T47D (cell line): ENCODE data around the gene SDK1.

Experiments
- DNase-seq, 2 experiments: peaks; one replicate each; pipeline versions ENCODE4 v3.0.0 to v3.0.0-alpha.2; 2011 to 2012; ENCODE audit warnings: low read depth in 1 of 2, low spot score in 1 of 2
- JUND ChIP-seq: IDR thresholded peaks from 2 replicates; pipeline ENCODE4 v1.6.1; 2012; ENCODE audit warnings: low read depth
- in situ Hi-C: cut with HindIII; loops from 2 replicates; pipeline ENCODE4 v1.10.0; 2016; ENCODE audit warnings: low sequenced_read_pairs, low pct_unique_long_range_greater_than_20kb

Gene SDK1

GRCh38 chr7:3795781-3796180 is 494.7 kb downstream of the SDK1 start:
- DNase-seq = no peak
- no peak for TF ChIP-seq JUND
- in situ Hi-C loops = no loop called here

GRCh38 chr7:3805151-3805550 is 504.1 kb downstream of the SDK1 start:
- TF ChIP-seq JUND = no peak
- DNase-seq = no peak
- in situ Hi-C loops = no loop called here

GRCh38 chr7:3806516-3806915 is 505.5 kb downstream of the SDK1 start:
- no peak for TF ChIP-seq JUND
- DNase-seq = no peak
- in situ Hi-C loops = no loop called here

- in situ Hi-C loops = no loop called here
- TF ChIP-seq JUND = no peak
- DNase-seq = no peak
Observed at GRCh38 chr7:3807824-3808223, 506.8 kb downstream of the SDK1 start.

GRCh38 chr7:3821488-3821887 is 520.4 kb downstream of the SDK1 start:
- no peak for DNase-seq
- in situ Hi-C loops = no loop called here
- no peak for TF ChIP-seq JUND

GRCh38 chr7:3825491-3825890 is 524.4 kb downstream of the SDK1 start:
- no peak for DNase-seq
- no peak for TF ChIP-seq JUND
- in situ Hi-C loops = no loop called here

- no peak for TF ChIP-seq JUND
- DNase-seq = no peak
- in situ Hi-C loops = no loop called here
Observed at GRCh38 chr7:3832199-3832598, 531.1 kb downstream of the SDK1 start.

GRCh38 chr7:3835109-3835508 is 534.1 kb downstream of the SDK1 start:
- TF ChIP-seq JUND = no peak
- no peak for DNase-seq
- in situ Hi-C loops = no loop called here

- TF ChIP-seq JUND = no peak
- no peak for DNase-seq
- in situ Hi-C loops = no loop called here
Observed at GRCh38 chr7:3836855-3837254, 535.8 kb downstream of the SDK1 start.

- no peak for DNase-seq
- TF ChIP-seq JUND = no peak
- in situ Hi-C loops = no loop called here
Observed at GRCh38 chr7:3844540-3845151, 543.6 kb downstream of the SDK1 start.

- TF ChIP-seq JUND = no peak
- in situ Hi-C loops = no loop called here
- DNase-seq = no peak
Observed at GRCh38 chr7:3846738-3847137, 545.7 kb downstream of the SDK1 start.

- DNase-seq = no peak
- TF ChIP-seq JUND = no peak
- in situ Hi-C loops = no loop called here
Observed at GRCh38 chr7:3847336-3847735, 546.3 kb downstream of the SDK1 start.

GRCh38 chr7:3859431-3859830 is 558.4 kb downstream of the SDK1 start:
- no peak for TF ChIP-seq JUND
- in situ Hi-C loops = no loop called here
- DNase-seq = no peak

GRCh38 chr7:3860932-3861331 is 559.9 kb downstream of the SDK1 start:
- no peak for TF ChIP-seq JUND
- no peak for DNase-seq
- in situ Hi-C loops = no loop called here

GRCh38 chr7:3861386-3861785 is 560.3 kb downstream of the SDK1 start:
- in situ Hi-C loops = no loop called here
- no peak for DNase-seq
- TF ChIP-seq JUND = no peak
